Psoas muscle (tissue), 8 donors: Measurements from ENCODE around the gene GJD4. TPM values are rescaled to one million over a fixed set of nuclear protein-coding genes. Genes with fewer than 3 reads are reported as not detected.

Experiments
- ATAC-seq, 4 donors: fragments of 200-7000 bp; cut with Tn5 transposase; one replicate each; pipeline ENCODE4 v1.9.1; 2020; ENCODE audit warnings: moderate library complexity in 3 of 4, mild to moderate bottlenecking in 2 of 4
- DNase-seq, 2 donors: peaks; one replicate each; pipeline ENCODE4 v3.0.0-alpha.2; 2020
- H3K27ac ChIP-seq: fragments of 200-600 bp; one replicate; pipeline ENCODE4 v1.8.0; 2022
- H3K27me3 ChIP-seq, 3 donors: fragments of 200-600 bp in 1 of 3; one replicate each; pipeline versions ENCODE4 v1.6.1 to v1.8.0; 2013 to 2022; ENCODE audit warnings: low read length in 2 of 3, mild to moderate bottlenecking in 2 of 3, moderate library complexity in 1 of 3; ENCODE audit not compliant: insufficient read depth in 3 of 3
- H3K36me3 ChIP-seq, 2 donors: fragments of 200-600 bp in 1 of 2; one replicate each; pipeline versions ENCODE4 v1.6.1 to v1.8.0; 2013 to 2022; ENCODE audit warnings: low read depth in 1 of 2, mild to moderate bottlenecking in 1 of 2, moderate library complexity in 1 of 2; ENCODE audit not compliant: insufficient read depth in 1 of 2
- H3K4me1 ChIP-seq: fragments of 200-600 bp; one replicate; pipeline ENCODE4 v1.8.0; 2022
- H3K4me3 ChIP-seq: fragments of 200-600 bp; one replicate; pipeline ENCODE4 v1.8.0; 2022; ENCODE audit warnings: mild to moderate bottlenecking
- H3K9me3 ChIP-seq: fragments of 200-600 bp; one replicate; pipeline ENCODE4 v1.8.0; 2022
- WGBS, 3 donors: extraction: QIAGEN DNeasy Blood & Tissue Kit; methylation state at CpG; one replicate each; pipeline versions ENCODE4 v1.1.6 to v1.1.7; 2013; 5-methylcytosine and 5-hydroxymethylcytosine counted together
- intact Hi-C, 2 donors: fragments of 100-400 bp; cut with DNase I; formaldehyde crosslinking; loops; one replicate each; pipeline versions ENCODE4 v1.11.0 to v1.14.2; 2022
- polyA plus RNA-seq, 3 donors: library from polyadenylated mRNA; stranded (reverse); fragments of 200-250 nt; gene quantifications; one replicate each; pipeline ENCODE4 v1.2.3, GENCODE V29; 2013
- total RNA-seq, 4 donors: library from RNA; stranded (reverse); fragmentation: NEBNext Ultra II Directional in 2 of 4; extraction: Animal tissue kit (Norgen Biotek cat#: 25700) in 2 of 4; gene quantifications; one replicate each; pipeline versions ENCODE4 v1.2.1 to v1.2.4, GENCODE V29; 2021 to 2023
- TF ChIP-seq, protein P1 (sequence below): fragments of 200-600 bp; IDR thresholded peaks from one replicate; pipeline ENCODE4 v1.8.0; 2022; ENCODE audit warnings: antibody characterized with exemption
- donor health status: healthy with polysubstance abuse.
- donor health status: DM: no; HTN: no; CAD: no; lungs with moderate emphysema.
- donor health status: Bipolar disorder and iron deficiency.
- donor health status: healthy.
- donor health status: DM: yes; HTN: yes; CAD: no.
- donor health status: DM: no; HTN: no; CAD: no.
- donor health status: DM: no; HTN: no; CAD: no.
- donor health status: DM: yes; HTN: yes; CAD: no.

GJD4 gene
- total and polyA plus RNA-seq, 7 donors, result 0.03 TPM; not detected in 6

DNA sequence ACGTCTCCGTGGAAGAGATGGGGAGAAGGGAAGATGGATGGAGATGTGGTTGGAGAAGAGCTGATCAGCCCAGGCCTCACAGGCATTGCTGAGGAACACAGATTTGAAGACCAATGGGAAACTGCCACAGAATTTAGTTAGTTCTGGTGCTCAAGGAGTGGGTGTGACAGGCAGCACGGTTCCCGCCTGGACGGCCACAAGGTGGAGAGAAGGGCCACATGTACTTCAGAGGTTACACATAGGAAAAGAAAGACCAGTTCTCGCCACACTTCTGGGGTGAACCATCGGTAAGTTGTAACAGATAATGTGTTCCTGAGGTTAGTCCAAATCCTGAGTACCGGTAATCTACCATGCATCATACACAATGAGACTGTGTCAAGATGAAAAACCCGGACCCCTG lies 29.5 kb upstream of the GJD4 start:
- DNase-seq (no peak), ATAC-seq (no peak)
- no peak overlapping the region for H3K27ac ChIP-seq
- no peaks in the 10 kb centered on the region for H3K9me3 ChIP-seq
- TF ChIP-seq, protein P1, sequence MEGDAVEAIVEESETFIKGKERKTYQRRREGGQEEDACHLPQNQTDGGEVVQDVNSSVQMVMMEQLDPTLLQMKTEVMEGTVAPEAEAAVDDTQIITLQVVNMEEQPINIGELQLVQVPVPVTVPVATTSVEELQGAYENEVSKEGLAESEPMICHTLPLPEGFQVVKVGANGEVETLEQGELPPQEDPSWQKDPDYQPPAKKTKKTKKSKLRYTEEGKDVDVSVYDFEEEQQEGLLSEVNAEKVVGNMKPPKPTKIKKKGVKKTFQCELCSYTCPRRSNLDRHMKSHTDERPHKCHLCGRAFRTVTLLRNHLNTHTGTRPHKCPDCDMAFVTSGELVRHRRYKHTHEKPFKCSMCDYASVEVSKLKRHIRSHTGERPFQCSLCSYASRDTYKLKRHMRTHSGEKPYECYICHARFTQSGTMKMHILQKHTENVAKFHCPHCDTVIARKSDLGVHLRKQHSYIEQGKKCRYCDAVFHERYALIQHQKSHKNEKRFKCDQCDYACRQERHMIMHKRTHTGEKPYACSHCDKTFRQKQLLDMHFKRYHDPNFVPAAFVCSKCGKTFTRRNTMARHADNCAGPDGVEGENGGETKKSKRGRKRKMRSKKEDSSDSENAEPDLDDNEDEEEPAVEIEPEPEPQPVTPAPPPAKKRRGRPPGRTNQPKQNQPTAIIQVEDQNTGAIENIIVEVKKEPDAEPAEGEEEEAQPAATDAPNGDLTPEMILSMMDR, result no peak
- H3K4me3 ChIP-seq, result no peak overlapping the region
- WGBS, 3 donors, result 74 to 87% (median 85%) methylated on average over 9 of the region's 9 CpGs
- H3K4me1 ChIP-seq, result no peaks in the 10 kb centered on the region
- intact Hi-C loops, result no loop called here
- H3K27me3 ChIP-seq, result no peaks in the 10 kb centered on the region
- peaks cover 0 to 21% of the 10 kb centered on the region in 2 donors for H3K36me3 ChIP-seq

DNA sequence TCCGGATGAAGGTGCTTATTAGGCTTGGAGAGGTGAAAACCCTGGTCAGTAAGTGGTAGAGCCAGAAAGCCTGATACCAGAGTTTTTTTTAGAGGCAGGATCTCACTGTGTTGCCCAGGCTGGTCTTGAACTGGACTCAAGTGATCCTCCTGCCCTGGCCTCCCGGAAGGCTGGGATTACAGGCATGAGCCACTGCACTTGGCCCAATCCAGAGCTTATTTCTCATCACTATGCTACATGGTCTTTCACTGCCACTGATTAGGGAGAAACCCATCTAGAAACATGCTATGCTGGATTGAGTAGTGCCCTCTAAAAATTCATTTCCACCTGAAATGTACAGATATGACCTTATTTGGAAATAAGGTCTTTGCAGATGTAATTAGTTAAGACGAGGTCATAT lies 28.4 kb upstream of the GJD4 start:
- no peaks in the 10 kb centered on the region for H3K9me3 ChIP-seq
- intact Hi-C loops, result no loop called here
- no peaks in the 10 kb centered on the region for H3K27me3 ChIP-seq
- TF ChIP-seq, protein P1, result no peak
- H3K4me3 ChIP-seq, result no peak overlapping the region
- ATAC-seq (no peak), DNase-seq (no peak)
- peaks cover 0 to 14% of the 10 kb centered on the region in 2 donors for H3K36me3 ChIP-seq
- WGBS, 3 donors, result 92 to 97% (median 97%) methylated on average over 3 of the region's 3 CpGs
- no peaks in the 10 kb centered on the region for H3K4me1 ChIP-seq
- no peak overlapping the region for H3K27ac ChIP-seq

DNA sequence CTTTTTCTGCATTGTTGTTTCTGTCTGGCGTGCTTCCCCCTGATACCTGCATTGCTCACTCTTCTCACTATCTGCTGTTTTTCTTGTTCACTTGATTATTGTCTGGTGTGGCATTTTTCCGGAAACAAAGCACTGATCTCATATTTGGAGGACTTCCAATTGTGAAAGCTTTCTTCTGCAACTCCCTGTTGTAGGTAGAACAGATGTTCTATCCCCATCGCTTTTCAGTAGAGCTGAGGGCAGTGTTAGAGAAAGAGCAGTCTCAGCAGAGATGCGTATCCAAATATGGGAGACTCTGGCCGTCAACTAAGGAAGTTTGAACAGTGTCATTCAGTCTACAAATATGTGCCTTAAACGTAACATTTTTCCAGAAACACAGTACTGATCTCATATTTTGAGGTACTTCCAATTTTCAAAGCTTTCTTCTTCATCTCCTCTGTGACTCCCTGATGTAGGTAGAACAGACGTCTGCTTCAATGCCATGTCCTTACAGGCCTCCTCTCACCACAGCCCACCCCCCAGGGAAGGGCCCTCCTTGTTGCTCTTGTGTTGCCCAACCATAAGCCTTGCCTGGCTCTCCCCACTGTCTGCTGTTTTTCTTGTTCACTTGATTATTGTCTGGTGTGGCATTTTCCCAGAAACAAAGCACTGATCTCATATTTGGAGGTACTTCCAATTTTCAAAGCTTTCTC lies 27.1 kb upstream of the GJD4 start:
- no peak overlapping the region for H3K4me3 ChIP-seq

DNA sequence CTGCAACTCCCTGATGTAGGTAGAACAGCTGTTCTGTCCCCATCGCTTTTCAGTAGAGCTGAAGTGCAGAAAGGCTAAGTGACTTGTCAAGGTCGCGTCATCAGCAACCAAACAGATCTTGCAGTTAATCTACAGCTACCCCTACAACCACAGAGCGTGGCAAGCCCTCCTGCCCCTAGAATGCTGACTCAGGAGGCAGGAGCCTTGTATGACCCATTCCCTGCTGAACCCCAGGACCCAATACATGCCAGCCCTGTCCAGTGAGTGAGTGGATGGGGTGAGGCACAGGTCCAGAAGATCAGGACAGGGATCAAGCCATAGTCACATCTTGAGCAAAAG lies 26.6 kb upstream of the GJD4 start:
- no peak overlapping the region for H3K4me3 ChIP-seq
- ATAC-seq (no peak), DNase-seq (no peak)
- intact Hi-C loops, result no loop called here
- WGBS, 3 donors, result 46 to 72% (median 56%) methylated on average over 4 of the region's 4 CpGs
- TF ChIP-seq, protein P1, result no peak
- no peaks in the 10 kb centered on the region for H3K27me3 ChIP-seq
- peaks cover 0 to 8% of the 10 kb centered on the region in 2 donors for H3K36me3 ChIP-seq
- no peak overlapping the region for H3K27ac ChIP-seq
- H3K4me1 ChIP-seq, result no peaks in the 10 kb centered on the region
- no peaks in the 10 kb centered on the region for H3K9me3 ChIP-seq

More for the DNA sequence above, 27.1 kb upstream of the GJD4 start:
- Histone ChIP-seq H3K4me1 (no peaks in the 10 kb centered on the region), H3K9me3 (no peaks in the 10 kb centered on the region), H3K36me3 (peaks cover 0 to 8% of the 10 kb centered on the region in 2 donors), H3K27ac (no peak overlapping the region), H3K27me3 (no peaks in the 10 kb centered on the region)
- ATAC-seq, result no peak
- no peak for DNase-seq
- intact Hi-C loops, result no loop called here
- 27 to 33% (median 28%) methylated on average over 7 of the region's 7 CpGs for WGBS, 3 donors
- TF ChIP-seq, protein P1, result no peak

DNA sequence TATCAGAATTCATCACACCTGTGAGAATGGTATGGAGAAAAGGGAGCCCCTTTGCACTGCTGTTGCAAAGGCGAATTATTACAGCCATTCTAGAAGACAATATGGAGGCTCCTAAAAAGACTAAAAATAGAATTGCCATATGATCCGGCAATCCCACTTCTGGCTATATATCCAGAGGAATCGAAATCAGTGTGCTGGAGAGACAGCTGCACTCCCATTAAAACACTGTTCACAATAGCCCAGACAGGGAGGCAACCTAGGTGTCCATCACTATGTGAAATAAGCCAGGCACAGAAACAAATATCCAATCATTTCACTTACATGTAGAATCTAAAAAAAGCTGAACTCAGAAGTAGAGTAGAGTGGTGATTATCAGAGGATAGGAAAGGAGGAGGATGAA lies 26.0 kb upstream of the GJD4 start:
- no peak overlapping the region for H3K27ac ChIP-seq
- ATAC-seq, result no peak
- H3K4me3 ChIP-seq, result no peak overlapping the region
- H3K27me3 ChIP-seq, result no peaks in the 10 kb centered on the region
- DNase-seq, result no peak
- TF ChIP-seq, protein P1, result no peak
- H3K9me3 ChIP-seq, result no peaks in the 10 kb centered on the region
- H3K36me3 ChIP-seq, result peaks cover 0 to 8% of the 10 kb centered on the region in 2 donors
- no peaks in the 10 kb centered on the region for H3K4me1 ChIP-seq
- intact Hi-C loops, result no loop called here
- 45 to 58% (median 55%) methylated on average over 3 of the region's 3 CpGs for WGBS, 3 donors
